Neuron (in vitro differentiated cells): Measurements from ENCODE around the gene INO80D.
"Not testable (repeated sequence)": the region's sequence is repeated elsewhere in the genome, so short reads cannot be mapped to it uniquely, and the experiment has no call there.

ENCODE experiments used
- H2AFZ ChIP-seq: one replicate; pipeline ENCODE4 v1.6.1; 2013; ENCODE audit warnings: low read depth, mild to moderate bottlenecking, inconsistent platforms, low read length, moderate library complexity
- H3K27me3 ChIP-seq: one replicate; pipeline ENCODE4 v1.6.1; 2013; ENCODE audit warnings: low read length; ENCODE audit not compliant: insufficient read depth
- H3K36me3 ChIP-seq: one replicate; pipeline ENCODE4 v1.6.1; 2013; ENCODE audit warnings: low read length; ENCODE audit not compliant: insufficient read depth
- H3K4me1 ChIP-seq: one replicate; pipeline ENCODE4 v1.6.1; 2013; ENCODE audit warnings: low read length; ENCODE audit not compliant: insufficient read depth
- H3K4me3 ChIP-seq: 2 replicates; pipeline ENCODE4 v1.5.1; 2013; ENCODE audit warnings: mild to moderate bottlenecking, low read length, moderate library complexity
- H3K9me3 ChIP-seq: one replicate; pipeline ENCODE4 v1.6.1; 2013; ENCODE audit warnings: low read length

Gene INO80D

DNA sequence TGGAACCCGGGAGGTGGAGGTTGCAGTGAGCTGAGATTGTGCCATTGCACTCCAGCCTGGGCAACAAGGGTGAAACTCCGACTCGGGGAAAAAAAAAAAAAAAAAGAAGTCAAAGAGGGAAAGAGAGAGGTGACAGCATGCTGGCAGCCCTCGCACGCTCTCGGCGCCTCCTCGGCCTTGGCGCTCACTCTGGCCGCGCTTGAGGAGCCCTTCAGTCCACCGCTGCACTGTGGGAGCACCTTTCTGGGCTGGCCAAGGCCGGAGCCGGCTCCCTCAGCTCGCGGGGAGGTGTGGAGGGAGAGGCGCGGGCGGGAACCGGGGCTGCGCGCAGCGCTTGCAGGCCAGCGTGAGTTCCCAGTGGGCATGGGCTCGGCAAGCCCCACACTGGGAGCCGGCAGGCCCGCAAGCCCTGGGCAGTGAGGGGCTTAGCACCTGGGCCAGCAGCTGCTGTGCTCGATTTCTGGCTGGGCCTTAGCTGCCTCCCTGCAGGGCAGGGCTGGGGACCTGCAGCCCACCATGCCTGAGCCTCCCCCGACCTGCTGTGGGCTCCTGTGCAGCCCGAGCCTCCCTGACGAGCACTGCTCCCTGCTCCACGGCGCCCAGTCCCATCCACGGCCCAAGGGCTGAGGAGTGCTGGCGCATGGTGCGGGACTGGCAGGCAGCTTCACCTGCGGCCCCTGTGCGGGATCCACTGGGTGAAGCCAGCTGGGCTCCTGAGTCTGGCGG is 108.9 kb downstream of the INO80D start:
- H3K27me3 ChIP-seq, H3K4me1 ChIP-seq, H3K4me3 ChIP-seq, H3K9me3 ChIP-seq, H3K36me3 ChIP-seq, H2AFZ ChIP-seq: not testable (repeated sequence)

DNA sequence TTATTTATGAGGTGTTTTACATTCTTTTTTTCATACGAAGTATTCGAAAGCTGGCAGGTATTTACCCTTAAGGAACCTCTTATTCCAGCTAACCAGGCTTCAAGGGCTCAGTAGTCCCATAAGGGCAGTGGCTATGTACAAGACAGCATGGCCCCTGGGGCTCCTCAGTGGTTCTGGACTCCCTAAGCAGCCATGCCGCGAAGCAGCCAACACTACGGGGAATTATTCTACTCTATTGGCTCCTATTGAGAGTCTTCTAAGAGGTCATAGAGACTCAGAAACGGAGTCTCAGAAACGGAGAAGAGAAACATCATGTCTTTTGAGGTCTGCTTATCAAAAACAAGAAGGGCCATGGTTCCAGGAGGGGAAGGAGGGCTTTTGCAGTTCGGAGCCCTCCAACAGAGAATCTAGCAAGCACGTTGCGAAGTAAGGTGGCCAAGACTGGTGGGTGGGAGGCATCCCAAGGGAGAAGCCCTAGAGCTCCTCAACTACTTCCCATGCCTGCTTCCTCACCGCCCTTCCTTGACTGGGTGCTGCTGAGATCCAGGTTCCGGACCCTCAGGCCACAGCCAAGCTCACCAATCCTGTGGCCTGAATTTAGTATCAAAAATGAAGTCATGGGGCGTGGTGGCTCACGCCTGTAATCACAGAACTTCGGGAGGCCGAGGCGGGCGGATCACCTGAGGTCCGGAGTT is 109.7 kb downstream of the INO80D start:
- Histone ChIP-seq H3K9me3 (peaks cover 3% of the 10 kb centered on the region), H2AFZ (no peak overlapping the region), H3K4me3 (no peak overlapping the region)

GRCh38 chr2:205975082-205975949 is 110.7 kb downstream of the INO80D start:
- peaks cover 4% of the 10 kb centered on the region for H3K27me3 ChIP-seq
- no peaks in the 10 kb centered on the region for H3K36me3 ChIP-seq
- no peak overlapping the region for H2AFZ ChIP-seq
- peaks cover 3% of the 10 kb centered on the region for H3K9me3 ChIP-seq
- H3K4me1 ChIP-seq, result no peaks in the 10 kb centered on the region
- no peak overlapping the region for H3K4me3 ChIP-seq

More for the DNA sequence above, 109.7 kb downstream of the INO80D start:
- Histone ChIP-seq H3K4me1 (no peaks in the 10 kb centered on the region), H3K27me3 (peaks cover 2% of the 10 kb centered on the region), H3K36me3 (no peaks in the 10 kb centered on the region)

DNA sequence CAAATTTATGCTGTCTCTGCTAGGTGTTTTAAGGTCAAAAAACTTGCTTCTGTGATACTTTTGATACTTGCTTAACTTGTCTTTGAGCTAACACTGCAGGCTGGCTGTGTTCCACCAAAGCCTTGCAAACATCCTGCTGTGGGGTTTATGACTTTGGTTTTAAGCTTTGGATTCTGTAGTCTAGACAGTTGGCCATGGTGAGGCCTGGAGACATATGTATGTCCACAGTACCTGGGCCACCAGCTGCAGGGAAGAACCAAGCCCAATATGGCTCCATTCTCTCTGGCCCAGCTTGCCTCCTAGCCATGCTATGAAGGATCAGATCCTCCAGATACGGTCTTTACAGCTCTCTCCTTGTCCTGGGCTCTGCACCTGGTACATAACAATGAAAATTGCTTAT is 113.9 kb downstream of the INO80D start:
- Histone ChIP-seq H3K9me3 (peaks cover 3% of the 10 kb centered on the region), H3K4me3 (no peak overlapping the region), H2AFZ (no peak overlapping the region), H3K4me1 (no peaks in the 10 kb centered on the region), H3K36me3 (no peaks in the 10 kb centered on the region), H3K27me3 (peaks cover 4% of the 10 kb centered on the region)

GRCh38 chr2:205970348-205970747 is 115.6 kb downstream of the INO80D start:
- H2AFZ ChIP-seq, result no peak overlapping the region
- H3K9me3 ChIP-seq, result no peaks in the 10 kb centered on the region
- peaks cover 2% of the 10 kb centered on the region for H3K27me3 ChIP-seq
- no peak overlapping the region for H3K4me3 ChIP-seq
- H3K4me1 ChIP-seq, result no peaks in the 10 kb centered on the region
- no peaks in the 10 kb centered on the region for H3K36me3 ChIP-seq

GRCh38 chr2:205969584-205969983 is 116.4 kb downstream of the INO80D start:
- no peak overlapping the region for H2AFZ ChIP-seq
- H3K27me3 ChIP-seq, result peaks cover 2% of the 10 kb centered on the region
- no peaks in the 10 kb centered on the region for H3K9me3 ChIP-seq
- H3K4me3 ChIP-seq, result no peak overlapping the region
- no peaks in the 10 kb centered on the region for H3K4me1 ChIP-seq
- H3K36me3 ChIP-seq, result no peaks in the 10 kb centered on the region

DNA sequence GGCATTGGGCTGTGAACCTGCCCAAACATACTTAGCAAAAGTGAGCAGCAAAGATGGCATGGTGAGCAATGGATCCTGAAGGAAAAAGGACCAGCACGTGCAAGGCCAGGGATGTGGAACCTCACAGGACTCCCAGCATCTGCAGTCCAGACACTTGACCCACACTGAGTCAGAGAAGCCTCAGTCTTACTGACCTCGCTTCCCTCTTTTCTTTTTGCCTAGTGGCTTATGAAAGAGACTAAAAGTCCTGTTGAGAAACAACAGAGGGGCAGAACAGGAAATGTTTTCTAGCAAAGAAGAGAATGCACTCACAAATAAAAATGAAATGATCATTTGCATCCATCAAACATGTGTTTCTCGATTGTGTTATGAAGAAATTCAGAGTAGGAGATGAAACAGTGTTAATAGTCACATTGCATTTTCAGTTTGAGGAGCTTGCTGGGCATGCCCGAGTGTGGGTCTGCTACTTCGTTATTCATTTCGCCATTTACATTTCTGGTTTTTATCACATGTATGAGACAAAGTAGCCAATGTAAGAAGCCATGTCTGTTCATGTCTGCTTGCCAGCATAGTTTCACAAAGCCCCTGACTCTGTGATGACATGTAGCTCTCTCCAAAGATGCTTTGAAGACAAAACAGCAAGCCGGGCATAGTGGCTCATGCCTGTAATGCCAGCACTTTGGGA is 118.4 kb downstream of the INO80D start:
- Histone ChIP-seq H3K27me3 (peaks cover 2% of the 10 kb centered on the region), H3K36me3 (no peaks in the 10 kb centered on the region), H3K4me3 (no peak overlapping the region), H3K9me3 (no peaks in the 10 kb centered on the region), H2AFZ (no peak overlapping the region), H3K4me1 (peaks cover 4% of the 10 kb centered on the region)

DNA sequence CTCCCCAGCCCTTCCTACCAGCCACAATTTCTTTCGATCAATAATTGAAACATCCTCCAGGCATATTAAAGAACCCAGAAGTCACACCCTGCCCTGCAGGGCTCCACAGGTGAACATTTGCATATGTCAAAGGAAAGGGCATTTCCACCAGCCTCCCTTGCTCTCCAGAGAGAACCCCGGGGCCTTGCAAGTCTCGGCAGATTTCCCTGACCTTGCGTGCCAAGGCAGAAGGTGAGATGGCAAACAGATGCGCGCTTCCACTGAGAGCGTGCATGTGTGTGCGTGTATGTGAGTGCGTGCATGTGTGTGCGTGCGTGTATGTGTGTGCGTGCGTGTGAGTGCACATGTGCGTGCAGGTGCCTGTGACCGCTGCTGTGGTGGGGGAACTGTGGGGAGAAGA is 120.3 kb downstream of the INO80D start:
- no peak overlapping the region for H2AFZ ChIP-seq
- peaks cover 4% of the 10 kb centered on the region for H3K4me1 ChIP-seq
- H3K27me3 ChIP-seq, result peaks cover 2% of the 10 kb centered on the region
- no peak overlapping the region for H3K4me3 ChIP-seq
- no peaks in the 10 kb centered on the region for H3K9me3 ChIP-seq
- no peaks in the 10 kb centered on the region for H3K36me3 ChIP-seq

DNA sequence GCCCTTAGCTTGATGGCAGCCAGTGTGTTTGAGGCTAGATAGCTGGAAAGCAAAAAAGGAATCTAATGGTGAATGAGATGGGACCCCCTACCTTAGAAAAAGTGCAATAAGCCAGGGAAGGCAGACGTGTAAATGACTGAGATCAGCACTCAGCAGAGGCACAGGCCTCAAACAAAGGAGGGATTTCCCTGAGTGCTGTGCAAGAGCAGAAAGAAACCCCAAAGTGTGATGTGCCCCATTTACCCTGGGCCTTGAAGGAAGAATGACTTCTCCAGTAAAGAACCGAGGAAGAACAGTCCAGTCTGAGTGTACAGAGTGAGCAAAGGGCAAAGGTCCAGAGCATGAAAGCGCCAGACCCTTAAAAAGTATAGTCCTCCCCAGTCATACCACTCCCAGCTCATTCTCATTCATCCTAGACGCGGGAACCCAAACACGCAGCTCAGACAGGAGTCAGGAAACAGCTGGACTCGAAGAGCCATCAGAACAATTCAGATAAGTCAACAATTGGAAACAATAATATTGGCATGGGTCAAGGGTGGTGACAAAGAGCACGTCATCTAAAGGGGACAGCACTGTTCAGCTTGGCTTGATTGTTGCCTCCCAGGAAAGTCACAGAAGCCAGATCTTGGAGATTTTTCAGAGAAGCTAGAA is 121.7 kb downstream of the INO80D start:
- Histone ChIP-seq H3K4me1 (peaks cover 4% of the 10 kb centered on the region), H3K27me3 (no peaks in the 10 kb centered on the region), H3K9me3 (no peaks in the 10 kb centered on the region), H3K36me3 (no peaks in the 10 kb centered on the region), H2AFZ (no peak overlapping the region), H3K4me3 (no peak overlapping the region)

- no peaks in the 10 kb centered on the region for H3K36me3 ChIP-seq
- H3K4me1 ChIP-seq, result peaks cover 4% of the 10 kb centered on the region
- H3K9me3 ChIP-seq, result no peaks in the 10 kb centered on the region
- H3K27me3 ChIP-seq, result no peaks in the 10 kb centered on the region
- no peak overlapping the region for H3K4me3 ChIP-seq
- H2AFZ ChIP-seq, result no peak overlapping the region
These were observed 126.5 kb downstream of the INO80D start for GRCh38 chr2:205959521-205959920.

GRCh38 chr2:205957452-205958154 is 128.4 kb downstream of the INO80D start:
- no peaks in the 10 kb centered on the region for H3K27me3 ChIP-seq
- no peak overlapping the region for H2AFZ ChIP-seq
- H3K4me3 ChIP-seq, result no peak overlapping the region
- H3K36me3 ChIP-seq, result no peaks in the 10 kb centered on the region
- H3K9me3 ChIP-seq, result no peaks in the 10 kb centered on the region
- H3K4me1 ChIP-seq, result no peaks in the 10 kb centered on the region

GRCh38 chr2:205954707-205955106 is 131.3 kb downstream of the INO80D start:
- no peak overlapping the region for H2AFZ ChIP-seq
- no peak overlapping the region for H3K4me3 ChIP-seq
- H3K27me3 ChIP-seq, result no peaks in the 10 kb centered on the region
- no peaks in the 10 kb centered on the region for H3K4me1 ChIP-seq
- H3K36me3 ChIP-seq, result no peaks in the 10 kb centered on the region
- no peaks in the 10 kb centered on the region for H3K9me3 ChIP-seq
